ENCODE data around the gene RAB26. TPM values are rescaled to one million over a fixed set of nuclear protein-coding genes. Genes with fewer than 3 reads are reported as not detected.

RAB26 gene
- polyA plus RNA-seq, 1 experiment: 0.67 TPM

GRCh38 chr16:2157480-2158261, 9.2 kb downstream of the RAB26 start:
- Histone ChIP-seq H3K36me3 (ENCODE audit: control insufficient read depth, insufficient read depth, low read length) (peaks cover 13% of the 10 kb centered on the region), H3K27me3 (ENCODE audit: control insufficient read depth, insufficient read depth, low read length) (no peaks in the 10 kb centered on the region), H3K4me3 (ENCODE audit: low read depth, low read length) (no peak overlapping the region)
- ChIA-PET POLR2A (no interaction called here), CTCF (no interaction called here)
- no peak for TF ChIP-seq CTCF (IDR thresholded peaks at IDR 0.05; ENCODE audit: insufficient read depth, low read depth, low read length)
- DNase-seq (ENCODE audit: low read depth): no peak

GRCh38 chr16:2158262-2158638, 9.8 kb downstream of the RAB26 start:
- H3K27me3 ChIP-seq (ENCODE audit: control insufficient read depth, insufficient read depth, low read length): no peaks in the 10 kb centered on the region
- ChIA-PET POLR2A (no interaction called here), CTCF (no interaction called here)
- DNase-seq (ENCODE audit: low read depth): no peak
- H3K4me3 ChIP-seq (ENCODE audit: low read depth, low read length): no peak overlapping the region
- peaks cover 7% of the 10 kb centered on the region for H3K36me3 ChIP-seq (ENCODE audit: control insufficient read depth, insufficient read depth, low read length)
- no peak for TF ChIP-seq CTCF (IDR thresholded peaks at IDR 0.05; ENCODE audit: insufficient read depth, low read depth, low read length)

- no peak overlapping the region for H3K4me3 ChIP-seq (ENCODE audit: low read depth, low read length)
- no peaks in the 10 kb centered on the region for H3K27me3 ChIP-seq (ENCODE audit: control insufficient read depth, insufficient read depth, low read length)
- no peak for DNase-seq (ENCODE audit: low read depth)
- CTCF ChIA-PET: interaction anchor here (0.5 to 1.1 kb wide), 3 partner anchors 19 to 438 kb away, joined by 3 read pairs; no protein-coding TSS in a partner anchor
- peaks cover 5% of the 10 kb centered on the region; the same call in 1 of the 2 replicates for H3K36me3 ChIP-seq (ENCODE audit: control insufficient read depth, insufficient read depth, low read length)
- TF ChIP-seq CTCF (IDR thresholded peaks at IDR 0.05; ENCODE audit: insufficient read depth, low read depth, low read length): no peak
- POLR2A ChIA-PET: no interaction called here
Observed at GRCh38 chr16:2159175-2159838, 10.9 kb downstream of the RAB26 start.

- ChIA-PET POLR2A (no interaction called here), CTCF (interaction anchor here (0.8 kb wide), 1 partner anchor 8 kb away, joined by 3 read pairs; no protein-coding TSS in a partner anchor)
- DNase-seq (ENCODE audit: low read depth): no peak
- no peak overlapping the region for H3K4me3 ChIP-seq (ENCODE audit: low read depth, low read length)
- H3K36me3 ChIP-seq (ENCODE audit: control insufficient read depth, insufficient read depth, low read length): peaks cover 9% of the 10 kb centered on the region
- TF ChIP-seq CTCF (IDR thresholded peaks at IDR 0.05; ENCODE audit: insufficient read depth, low read depth, low read length): no peak
- H3K27me3 ChIP-seq (ENCODE audit: control insufficient read depth, insufficient read depth, low read length): no peaks in the 10 kb centered on the region
Observed at GRCh38 chr16:2160915-2161551, 12.6 kb downstream of the RAB26 start.

GRCh38 chr16:2161911-2162310, 13.5 kb downstream of the RAB26 start:
- ChIA-PET CTCF (no interaction called here), POLR2A (no interaction called here)
- no peak overlapping the region for H3K4me3 ChIP-seq (ENCODE audit: low read depth, low read length)
- DNase-seq (ENCODE audit: low read depth): no peak
- TF ChIP-seq CTCF (IDR thresholded peaks at IDR 0.05; ENCODE audit: insufficient read depth, low read depth, low read length): no peak
- H3K36me3 ChIP-seq (ENCODE audit: control insufficient read depth, insufficient read depth, low read length): peaks cover 13% of the 10 kb centered on the region
- H3K27me3 ChIP-seq (ENCODE audit: control insufficient read depth, insufficient read depth, low read length): no peaks in the 10 kb centered on the region
